ENCODE measurements around the gene CMPK2.

DNA sequence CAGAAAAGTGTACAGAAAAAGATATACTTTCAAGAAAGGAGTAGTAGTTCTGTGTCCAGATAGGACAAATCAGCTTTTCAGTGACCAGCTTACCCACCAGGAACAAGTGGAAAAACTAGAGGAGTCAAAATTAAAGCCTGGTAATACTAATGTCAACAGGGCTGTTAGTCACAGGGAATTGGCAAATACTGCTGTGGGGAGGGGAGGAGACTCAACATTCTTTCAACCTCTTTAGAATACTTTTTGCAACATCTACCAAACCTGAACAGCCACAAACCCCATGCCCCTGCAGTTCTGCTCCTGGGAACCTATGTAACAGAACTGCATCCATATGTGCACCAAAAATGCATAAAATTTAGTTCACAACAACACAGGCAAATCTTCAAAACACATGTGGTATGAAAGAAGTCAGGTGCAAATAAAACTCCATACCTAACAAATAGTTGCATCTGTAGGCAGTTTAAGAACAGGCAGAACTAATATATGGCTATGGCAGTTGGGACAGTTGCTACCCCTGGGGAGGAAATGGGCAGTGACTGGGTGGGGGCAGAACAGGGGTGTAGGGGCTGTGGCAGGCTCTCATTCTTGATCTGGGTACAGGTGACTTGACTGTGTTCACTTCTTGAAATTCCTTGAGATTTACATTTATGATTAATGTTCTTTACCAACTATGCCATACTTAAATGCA lies 9.7 kb downstream of the CMPK2 start:
- TF ChIP-seq, protein P1, sequence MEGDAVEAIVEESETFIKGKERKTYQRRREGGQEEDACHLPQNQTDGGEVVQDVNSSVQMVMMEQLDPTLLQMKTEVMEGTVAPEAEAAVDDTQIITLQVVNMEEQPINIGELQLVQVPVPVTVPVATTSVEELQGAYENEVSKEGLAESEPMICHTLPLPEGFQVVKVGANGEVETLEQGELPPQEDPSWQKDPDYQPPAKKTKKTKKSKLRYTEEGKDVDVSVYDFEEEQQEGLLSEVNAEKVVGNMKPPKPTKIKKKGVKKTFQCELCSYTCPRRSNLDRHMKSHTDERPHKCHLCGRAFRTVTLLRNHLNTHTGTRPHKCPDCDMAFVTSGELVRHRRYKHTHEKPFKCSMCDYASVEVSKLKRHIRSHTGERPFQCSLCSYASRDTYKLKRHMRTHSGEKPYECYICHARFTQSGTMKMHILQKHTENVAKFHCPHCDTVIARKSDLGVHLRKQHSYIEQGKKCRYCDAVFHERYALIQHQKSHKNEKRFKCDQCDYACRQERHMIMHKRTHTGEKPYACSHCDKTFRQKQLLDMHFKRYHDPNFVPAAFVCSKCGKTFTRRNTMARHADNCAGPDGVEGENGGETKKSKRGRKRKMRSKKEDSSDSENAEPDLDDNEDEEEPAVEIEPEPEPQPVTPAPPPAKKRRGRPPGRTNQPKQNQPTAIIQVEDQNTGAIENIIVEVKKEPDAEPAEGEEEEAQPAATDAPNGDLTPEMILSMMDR (conservative IDR thresholded peaks at IDR 0.05 in 1 of 2, IDR thresholded peaks at IDR 0.05 in 1 of 2; ENCODE audit: low read depth in 1 of 2, low read length in 2 of 2) = no peak
- no peak for TF ChIP-seq EZH2 (IDR thresholded peaks at IDR 0.05; ENCODE audit: low read length, missing control alignments)
